Naive B cell (primary cell): ENCODE data around the gene SLC2A9. TPM values are rescaled to one million over a fixed set of nuclear protein-coding genes. Genes with fewer than 3 reads are reported as not detected.
A peak's percentile ranks its signal among the peaks of the same experiment; 100 is the strongest.

ENCODE experiments used
- ATAC-seq, 2 donors: fragments of 150-1000 bp; cut with Tn5 transposase; 2 replicates each; pipeline ENCODE4 v1.10.0; 2021; ENCODE audit warnings: low read depth in 2 of 2, mild to moderate bottlenecking in 2 of 2, moderate library complexity in 2 of 2
- DNase-seq: peaks from one replicate; pipeline ENCODE4 v3.0.0; 2022
- H3K27ac Mint-ChIP-seq, 6 donors: one replicate each; pipeline ENCODE4 v1.8.0; 2020 to 2022; ENCODE audit warnings: mild to moderate bottlenecking in 6 of 6, mixed read lengths in 6 of 6, moderate library complexity in 5 of 6, inconsistent platforms in 2 of 6
- H3K27me3 Mint-ChIP-seq, 3 donors: one replicate each; pipeline ENCODE4 v1.8.0; 2021 to 2022; ENCODE audit warnings: mixed read lengths in 3 of 3, mild to moderate bottlenecking in 1 of 3
- H3K36me3 Mint-ChIP-seq, 2 donors: one replicate each; pipeline ENCODE4 v1.8.0; 2020 to 2022; ENCODE audit warnings: mixed read lengths in 2 of 2, inconsistent platforms in 1 of 2, mild to moderate bottlenecking in 1 of 2
- H3K4me1 Mint-ChIP-seq, 3 donors: one replicate each; pipeline ENCODE4 v1.8.0; 2020 to 2022; ENCODE audit warnings: mixed read lengths in 3 of 3, inconsistent platforms in 1 of 3, mild to moderate bottlenecking in 1 of 3, moderate library complexity in 1 of 3
- H3K4me3 Mint-ChIP-seq, 8 donors: one replicate each; pipeline ENCODE4 v1.8.0; 2020 to 2022; ENCODE audit warnings: mild to moderate bottlenecking in 8 of 8, mixed read lengths in 8 of 8, moderate library complexity in 8 of 8, inconsistent platforms in 2 of 8
- H3K9me3 Mint-ChIP-seq, 7 donors: one replicate each; pipeline ENCODE4 v1.8.0; 2020 to 2022; ENCODE audit warnings: mixed read lengths in 7 of 7, mild to moderate bottlenecking in 5 of 7, inconsistent platforms in 2 of 7, moderate library complexity in 1 of 7
- polyA plus RNA-seq, 6 donors: library from polyadenylated mRNA; unstranded; fragments of 300-500 nt; fragmentation: Illumina TruSeq; gene quantifications; one replicate each; pipeline ENCODE4 v1.2.3, GENCODE V29; 2021; ENCODE audit warnings: low read depth in 6 of 6

SLC2A9 gene
- polyA plus RNA-seq, 6 donors from 2014 or later: 0.52 to 1.4 (median 1.3) TPM; not detected in 1

- no peaks in the 10 kb centered on the region for H3K36me3 Mint-ChIP-seq
- DNase-seq: no peak
- peaks cover 5 to 13% (median 6%) of the 10 kb centered on the region in 3 donors for H3K27me3 Mint-ChIP-seq
- ATAC-seq: no peak
- H3K4me1 Mint-ChIP-seq: no peaks in the 10 kb centered on the region
- no peaks in the 10 kb centered on the region for H3K9me3 Mint-ChIP-seq
- no peak overlapping the region for H3K4me3 Mint-ChIP-seq
- H3K27ac Mint-ChIP-seq: no peak overlapping the region
Observed at GRCh38 chr4:9931146-9931545, 90.2 kb downstream of the SLC2A9 start.

- Mint-ChIP-seq H3K36me3 (no peaks in the 10 kb centered on the region), H3K9me3 (no peaks in the 10 kb centered on the region), H3K4me3 (no peak overlapping the region), H3K4me1 (peaks cover 0 to 3% (median 0%) of the 10 kb centered on the region in 3 donors), H3K27ac (no peak overlapping the region), H3K27me3 (peaks cover 5 to 21% (median 6%) of the 10 kb centered on the region in 3 donors)
- no peak for DNase-seq
- no peak for ATAC-seq
Observed at GRCh38 chr4:9929111-9929510, 92.2 kb downstream of the SLC2A9 start.

- H3K36me3 Mint-ChIP-seq: no peaks in the 10 kb centered on the region
- DNase-seq (no peak), ATAC-seq (no peak)
- peaks cover 0 to 3% (median 0%) of the 10 kb centered on the region in 3 donors for H3K4me1 Mint-ChIP-seq
- H3K9me3 Mint-ChIP-seq: no peaks in the 10 kb centered on the region
- no peak overlapping the region for H3K27ac Mint-ChIP-seq
- H3K4me3 Mint-ChIP-seq: no peak overlapping the region
- H3K27me3 Mint-ChIP-seq: peaks cover 5 to 21% (median 6%) of the 10 kb centered on the region in 3 donors
Observed at GRCh38 chr4:9927341-9928007, 93.8 kb downstream of the SLC2A9 start.

GRCh38 chr4:9926586-9926985, 94.7 kb downstream of the SLC2A9 start:
- Mint-ChIP-seq H3K4me1 (peaks cover 0 to 3% (median 0%) of the 10 kb centered on the region in 3 donors), H3K27ac (no peak overlapping the region), H3K36me3 (no peaks in the 10 kb centered on the region), H3K27me3 (peaks cover 5 to 21% (median 6%) of the 10 kb centered on the region in 3 donors), H3K9me3 (peaks cover 0 to 2% (median 0%) of the 10 kb centered on the region in 7 donors), H3K4me3 (no peak overlapping the region)
- DNase-seq: no peak
- ATAC-seq: no peak

GRCh38 chr4:9925750-9926439, 95.4 kb downstream of the SLC2A9 start:
- peaks cover 0 to 3% (median 0%) of the 10 kb centered on the region in 3 donors for H3K4me1 Mint-ChIP-seq
- no peaks in the 10 kb centered on the region for H3K36me3 Mint-ChIP-seq
- H3K9me3 Mint-ChIP-seq: peaks cover 0 to 2% (median 0%) of the 10 kb centered on the region in 7 donors
- H3K27ac Mint-ChIP-seq: peak overlapping the region in 2 of 6 donors; percentile 17 to 36
- peaks cover 5 to 20% (median 6%) of the 10 kb centered on the region in 3 donors for H3K27me3 Mint-ChIP-seq
- DNase-seq (no peak), ATAC-seq (no peak)
- H3K4me3 Mint-ChIP-seq: no peak overlapping the region

GRCh38 chr4:9924750-9925149, 96.5 kb downstream of the SLC2A9 start:
- Mint-ChIP-seq H3K4me1 (peaks cover 0 to 3% (median 0%) of the 10 kb centered on the region in 3 donors), H3K4me3 (no peak overlapping the region), H3K27ac (no peak overlapping the region), H3K9me3 (peaks cover 0 to 2% (median 0%) of the 10 kb centered on the region in 7 donors), H3K27me3 (peaks cover 0 to 9% (median 6%) of the 10 kb centered on the region in 3 donors), H3K36me3 (no peaks in the 10 kb centered on the region)
- ATAC-seq: no peak
- no peak for DNase-seq

- Mint-ChIP-seq H3K9me3 (peaks cover 0 to 2% (median 0%) of the 10 kb centered on the region in 7 donors), H3K27ac (no peak overlapping the region), H3K27me3 (peaks cover 0 to 8% (median 6%) of the 10 kb centered on the region in 3 donors), H3K4me1 (peaks cover 0 to 3% (median 0%) of the 10 kb centered on the region in 3 donors), H3K36me3 (no peaks in the 10 kb centered on the region), H3K4me3 (no peak overlapping the region)
- DNase-seq (no peak), ATAC-seq (no peak)
Observed at GRCh38 chr4:9923195-9923812, 98.0 kb downstream of the SLC2A9 start.

- no peak overlapping the region for H3K27ac Mint-ChIP-seq
- no peak for ATAC-seq
- DNase-seq: no peak
- peaks cover 0 to 8% (median 1%) of the 10 kb centered on the region in 3 donors for H3K27me3 Mint-ChIP-seq
- H3K36me3 Mint-ChIP-seq: no peaks in the 10 kb centered on the region
- no peak overlapping the region for H3K4me3 Mint-ChIP-seq
- H3K9me3 Mint-ChIP-seq: peaks cover 0 to 2% (median 0%) of the 10 kb centered on the region in 7 donors
- H3K4me1 Mint-ChIP-seq: peaks cover 0 to 3% (median 0%) of the 10 kb centered on the region in 3 donors
Observed at GRCh38 chr4:9921326-9921725, 100.0 kb downstream of the SLC2A9 start.

- Mint-ChIP-seq H3K4me1 (peaks cover 0 to 1% (median 0%) of the 10 kb centered on the region in 3 donors), H3K36me3 (no peaks in the 10 kb centered on the region), H3K4me3 (no peak overlapping the region), H3K27me3 (peaks cover 0 to 8% (median 0%) of the 10 kb centered on the region in 3 donors), H3K9me3 (peaks cover 0 to 2% (median 0%) of the 10 kb centered on the region in 7 donors), H3K27ac (no peak overlapping the region)
- no peak for ATAC-seq
- no peak for DNase-seq
Observed at GRCh38 chr4:9920029-9920428, 101.3 kb downstream of the SLC2A9 start.

GRCh38 chr4:9919047-9919446, 102.2 kb downstream of the SLC2A9 start:
- ATAC-seq (no peak), DNase-seq (no peak)
- Mint-ChIP-seq H3K4me3 (no peak overlapping the region), H3K4me1 (no peaks in the 10 kb centered on the region), H3K36me3 (no peaks in the 10 kb centered on the region), H3K27me3 (no peaks in the 10 kb centered on the region), H3K9me3 (peaks cover 0 to 2% (median 0%) of the 10 kb centered on the region in 7 donors), H3K27ac (no peak overlapping the region)

- ATAC-seq (no peak), DNase-seq (no peak)
- Mint-ChIP-seq H3K36me3 (no peaks in the 10 kb centered on the region), H3K4me1 (no peaks in the 10 kb centered on the region), H3K27me3 (no peaks in the 10 kb centered on the region), H3K9me3 (peaks cover 0 to 2% (median 0%) of the 10 kb centered on the region in 7 donors), H3K27ac (no peak overlapping the region), H3K4me3 (no peak overlapping the region)
Observed at GRCh38 chr4:9918484-9918883, 102.8 kb downstream of the SLC2A9 start.

GRCh38 chr4:9916937-9917336, 104.4 kb downstream of the SLC2A9 start:
- DNase-seq: no peak
- H3K4me1 Mint-ChIP-seq: no peaks in the 10 kb centered on the region
- ATAC-seq: no peak
- H3K27me3 Mint-ChIP-seq: peaks cover 0 to 7% (median 0%) of the 10 kb centered on the region in 3 donors
- H3K9me3 Mint-ChIP-seq: peaks cover 0 to 1% (median 0%) of the 10 kb centered on the region in 7 donors
- H3K4me3 Mint-ChIP-seq: no peak overlapping the region
- no peaks in the 10 kb centered on the region for H3K36me3 Mint-ChIP-seq
- no peak overlapping the region for H3K27ac Mint-ChIP-seq

- DNase-seq (no peak), ATAC-seq (no peak)
- Mint-ChIP-seq H3K4me3 (no peak overlapping the region), H3K4me1 (no peaks in the 10 kb centered on the region), H3K9me3 (no peaks in the 10 kb centered on the region), H3K27ac (no peak overlapping the region), H3K36me3 (no peaks in the 10 kb centered on the region), H3K27me3 (peaks cover 0 to 7% (median 0%) of the 10 kb centered on the region in 3 donors)
Observed at GRCh38 chr4:9916346-9916745, 105.0 kb downstream of the SLC2A9 start.
